HG02885 (cell line): ENCODE data around the gene WNT5A.

Experiments
- ATAC-seq: cut with Tn5 transposase; IDR thresholded peaks from one replicate; pipeline ENCODE4 v1.9.1; 2021; ENCODE audit warnings: mild to moderate bottlenecking; ENCODE audit not compliant: unreplicated experiment, poor library complexity

WNT5A gene

GRCh38 chr3:55483196-55484095 lies 3.7 kb downstream of the WNT5A start:
- no peak for ATAC-seq

GRCh38 chr3:55482496-55483195 lies 4.5 kb downstream of the WNT5A start:
- no peak for ATAC-seq

GRCh38 chr3:55481744-55482495 lies 5.2 kb downstream of the WNT5A start:
- no peak for ATAC-seq

- ATAC-seq, result no peak
Measured at GRCh38 chr3:55480911-55481743, 6.0 kb downstream of the WNT5A start.

- ATAC-seq, result no peak
Measured at GRCh38 chr3:55477306-55478303, 9.5 kb downstream of the WNT5A start.

GRCh38 chr3:55476515-55476914 lies 10.6 kb downstream of the WNT5A start:
- no peak for ATAC-seq

- no peak for ATAC-seq
Measured at GRCh38 chr3:55474213-55474632, 12.9 kb downstream of the WNT5A start.

GRCh38 chr3:55473788-55474187 lies 13.3 kb downstream of the WNT5A start:
- no peak for ATAC-seq

- no peak for ATAC-seq
Measured at GRCh38 chr3:55471522-55472280, 15.4 kb downstream of the WNT5A start.

GRCh38 chr3:55471084-55471483 lies 16.0 kb downstream of the WNT5A start:
- ATAC-seq, result no peak

- ATAC-seq, result no peak
Measured at GRCh38 chr3:55469957-55470526, 17.1 kb downstream of the WNT5A start.

- no peak for ATAC-seq
Measured at GRCh38 chr3:55468251-55468650, 18.9 kb downstream of the WNT5A start.

- no peak for ATAC-seq
Measured at GRCh38 chr3:55467099-55467498, 20.0 kb downstream of the WNT5A start.

GRCh38 chr3:55466526-55466925 lies 20.6 kb downstream of the WNT5A start:
- ATAC-seq, result no peak

- no peak for ATAC-seq
Measured at GRCh38 chr3:55461896-55462295, 25.2 kb downstream of the WNT5A start.

- ATAC-seq, result no peak
Measured at GRCh38 chr3:55459838-55460237, 27.3 kb downstream of the WNT5A start.

- no peak for ATAC-seq
Measured at GRCh38 chr3:55458181-55458790, 28.8 kb downstream of the WNT5A start.
